C4-2B (cell line): ENCODE measurements around the gene CUX1.

ENCODE experiments used
- ZFX ChIP-seq: fragments of 450-650 bp; IDR thresholded peaks from 2 replicates; pipeline ENCODE4 v1.6.1; 2017
- TF ChIP-seq, protein P1 (sequence below): fragments of 450-650 bp; conservative IDR thresholded peaks from 2 replicates; pipeline ENCODE4 v1.5.1; 2017; ENCODE audit warnings: mild to moderate bottlenecking

- TF ChIP-seq, protein P1, sequence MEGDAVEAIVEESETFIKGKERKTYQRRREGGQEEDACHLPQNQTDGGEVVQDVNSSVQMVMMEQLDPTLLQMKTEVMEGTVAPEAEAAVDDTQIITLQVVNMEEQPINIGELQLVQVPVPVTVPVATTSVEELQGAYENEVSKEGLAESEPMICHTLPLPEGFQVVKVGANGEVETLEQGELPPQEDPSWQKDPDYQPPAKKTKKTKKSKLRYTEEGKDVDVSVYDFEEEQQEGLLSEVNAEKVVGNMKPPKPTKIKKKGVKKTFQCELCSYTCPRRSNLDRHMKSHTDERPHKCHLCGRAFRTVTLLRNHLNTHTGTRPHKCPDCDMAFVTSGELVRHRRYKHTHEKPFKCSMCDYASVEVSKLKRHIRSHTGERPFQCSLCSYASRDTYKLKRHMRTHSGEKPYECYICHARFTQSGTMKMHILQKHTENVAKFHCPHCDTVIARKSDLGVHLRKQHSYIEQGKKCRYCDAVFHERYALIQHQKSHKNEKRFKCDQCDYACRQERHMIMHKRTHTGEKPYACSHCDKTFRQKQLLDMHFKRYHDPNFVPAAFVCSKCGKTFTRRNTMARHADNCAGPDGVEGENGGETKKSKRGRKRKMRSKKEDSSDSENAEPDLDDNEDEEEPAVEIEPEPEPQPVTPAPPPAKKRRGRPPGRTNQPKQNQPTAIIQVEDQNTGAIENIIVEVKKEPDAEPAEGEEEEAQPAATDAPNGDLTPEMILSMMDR = no peak
- TF ChIP-seq ZFX = no peak
Measured at GRCh38 chr7:101898106-101898505, 80.7 kb downstream of the CUX1 start.
